T-cell (primary cell): ENCODE measurements around the gene DDAH1. TPM values are rescaled to one million over a fixed set of nuclear protein-coding genes. Genes with fewer than 3 reads are reported as not detected.
"Not testable (repeated sequence)": the region's sequence is repeated elsewhere in the genome, so short reads cannot be mapped to it uniquely, and the experiment has no call there.

Source experiments
- ATAC-seq, 4 experiments: fragments of 200-7000 bp in 3 of 4; fragments of 150-1000 bp in 1 of 4; cut with Tn5 transposase; replicated peaks in 1 of 4; 1 replicate in 3 of 4; 2 replicates in 1 of 4; pipeline ENCODE4 v1.10.0; 2021; ENCODE audit warnings: moderate library complexity in 3 of 4, mild to moderate bottlenecking in 2 of 4, moderate number of reproducible peaks in 1 of 4
- CTCF ChIA-PET, 2 donors: fragments of 300-600 bp; sonication (Branson Sonifier 250); formaldehyde crosslinking; loops; one replicate each; lab custom pipeline; 2022; ENCODE audit warnings: antibody characterized with exemption in 2 of 2; lab: Charles Lee
- POLR2A ChIA-PET, 2 donors: fragments of 300-600 bp; sonication (Branson Sonifier 250); formaldehyde crosslinking; loops; one replicate each; lab custom pipeline; 2022; ENCODE audit warnings: antibody characterized with exemption in 2 of 2; lab: Charles Lee
- DNase-seq, 35 experiments: peaks; one replicate each; pipeline versions ENCODE4 v3.0.0 to v3.0.0-alpha.2; 2013 to 2023
- H3K27ac ChIP-seq: one replicate; pipeline ENCODE4 v1.5.1; 2013; ENCODE audit warnings: low read length
- H3K27me3 ChIP-seq, 2 experiments: replicated peaks in 1 of 2; 1 replicate in 1 of 2; 2 replicates in 1 of 2; pipeline versions ENCODE4 v1.6.1 to v1.7.0; 2013; ENCODE audit warnings: low read length in 1 of 2, mixed read lengths in 1 of 2; ENCODE audit not compliant: control insufficient read depth in 2 of 2, insufficient read depth in 2 of 2; ENCODE audit errors: extremely low read depth in 1 of 2
- H3K36me3 ChIP-seq, 2 donors: 1 replicate in 1 of 2; 2 replicates in 1 of 2; pipeline versions ENCODE4 v1.6.1 to v1.7.0; 2013; ENCODE audit warnings: low read length in 1 of 2; ENCODE audit not compliant: control insufficient read depth in 2 of 2, insufficient read depth in 1 of 2; ENCODE audit errors: extremely low read depth in 1 of 2
- H3K4me1 ChIP-seq, 2 experiments: 1 replicate in 1 of 2; 2 replicates in 1 of 2; pipeline versions ENCODE4 v1.6.1 to v1.7.0; 2013; ENCODE audit warnings: low read length in 2 of 2, mixed read lengths in 1 of 2; ENCODE audit not compliant: insufficient read depth in 2 of 2, control insufficient read depth in 1 of 2; ENCODE audit errors: extremely low read depth in 1 of 2
- H3K4me3 ChIP-seq, 2 donors: 1 replicate in 1 of 2; 2 replicates in 1 of 2; pipeline versions ENCODE4 v1.5.1 to v1.7.0; 2013; ENCODE audit warnings: mild to moderate bottlenecking in 2 of 2, low read length in 1 of 2, moderate library complexity in 1 of 2; ENCODE audit not compliant: control insufficient read depth in 1 of 2; ENCODE audit errors: extremely low read depth in 1 of 2
- H3K9me3 ChIP-seq: 2 replicates; pipeline ENCODE4 v1.7.0; 2013
- H3K27ac Mint-ChIP-seq, 2 donors: one replicate each; pipeline ENCODE4 v1.8.0; 2020 to 2021; ENCODE audit warnings: mild to moderate bottlenecking in 2 of 2, mixed read lengths in 2 of 2
- H3K27me3 Mint-ChIP-seq, 2 donors: one replicate each; pipeline ENCODE4 v1.8.0; 2021 to 2022; ENCODE audit warnings: mixed read lengths in 2 of 2
- H3K36me3 Mint-ChIP-seq: one replicate; pipeline ENCODE4 v1.8.0; 2021; ENCODE audit warnings: mixed read lengths
- H3K4me1 Mint-ChIP-seq, 3 donors: one replicate each; pipeline ENCODE4 v1.8.0; 2020 to 2022; ENCODE audit warnings: mixed read lengths in 3 of 3, mild to moderate bottlenecking in 1 of 3
- H3K4me3 Mint-ChIP-seq, 3 donors: one replicate each; pipeline ENCODE4 v1.8.0; 2020 to 2022; ENCODE audit warnings: mild to moderate bottlenecking in 3 of 3, mixed read lengths in 3 of 3, moderate library complexity in 3 of 3
- H3K9me3 Mint-ChIP-seq, 3 donors: one replicate each; pipeline ENCODE4 v1.8.0; 2020 to 2022; ENCODE audit warnings: mixed read lengths in 3 of 3
- WGBS: methylation state at CpG from one replicate; pipeline ENCODE4 v1.1.5; 2013; ENCODE audit warnings: missing lambda C conversion rate; ENCODE audit not compliant: insufficient coverage; 5-methylcytosine and 5-hydroxymethylcytosine counted together
- total RNA-seq, 35 experiments: library from RNA in 6 of 35; stranded (reverse) in 6 of 35; fragments of 120-200 nt in 1 of 35; gene quantifications; one replicate each; pipeline versions ENCODE4 v1.2.1 to v1.2.4 and lab custom pipeline; 2013 to 2026

The DDAH1 gene
- total RNA-seq = under 1 TPM in 3 of 5 donors, not detected in 2; 0.16 to 0.47 (median 0.32) TPM
- total RNA-seq (2013) = 0.55 TPM
- 0 to 0.25 (median 0.04) reads per million in 29 experiments for total RNA-seq (lab: John Stamatoyannopoulos, UW)

GRCh38 chr1:85465099-85465785 is at the start of gene DDAH1:
Gene DDAH1 (minus strand): TSS chr1:85465159. CDS start chr1:85465045, 114 bp downstream.
- peak within 1 kb of the TSS; percentile 58 to 79 (median 59) for H3K4me3 Mint-ChIP-seq
- H3K27me3 Mint-ChIP-seq = peaks cover 70 to 73% of the 10 kb centered on the region in 2 donors

GRCh38 chr1:85513998-85514397 is 49.0 kb upstream of the DDAH1 start:
- H3K27me3 Mint-ChIP-seq = peaks cover 5 to 10% of the 10 kb centered on the region in 2 donors
- H3K9me3 Mint-ChIP-seq, H3K4me3 ChIP-seq, H3K4me1 ChIP-seq, POLR2A ChIA-PET, H3K9me3 ChIP-seq, ATAC-seq, H3K4me1 Mint-ChIP-seq, H3K4me3 Mint-ChIP-seq, H3K27ac Mint-ChIP-seq, DNase-seq, H3K36me3 Mint-ChIP-seq, H3K27me3 ChIP-seq, CTCF ChIA-PET, H3K36me3 ChIP-seq, H3K27ac ChIP-seq: not testable (repeated sequence)
- no CpG with 5 or more reads among the region's 4 CpGs for WGBS

More at GRCh38 chr1:85465099-85465785, at the start of gene DDAH1:
- Histone ChIP-seq H3K4me1 (peaks cover 0 to 12% of the 10 kb centered on the region in 2 experiments), H3K4me3 (peak within 1 kb of the TSS in 1 of 2 donors; percentile 69), H3K27me3 (peaks cover 2 to 26% of the 10 kb centered on the region in 2 experiments), H3K9me3 (no peaks in the 10 kb centered on the region), H3K27ac (no peak within 1 kb of the TSS), H3K36me3 (no peaks in the 10 kb centered on the region)
- ChIA-PET CTCF (no interaction called here), POLR2A (no interaction called here)
- H3K9me3 Mint-ChIP-seq = no peaks in the 10 kb centered on the region
- H3K27ac Mint-ChIP-seq = no peak within 1 kb of the TSS
- ATAC-seq = peak in 3 of 4 experiments; percentile 29 to 55 (median 41)
- DNase-seq = peak in 1 of 35 experiments; percentile 0
- peaks cover 6 to 12% (median 10%) of the 10 kb centered on the region in 3 donors for H3K4me1 Mint-ChIP-seq
- H3K36me3 Mint-ChIP-seq = no peaks in the 10 kb centered on the region
- 3% methylated on average over 52 of the region's 56 CpGs for WGBS

- no peak overlapping the region for H3K27ac ChIP-seq
- Mint-ChIP-seq H3K9me3 (peaks cover 4 to 8% (median 6%) of the 10 kb centered on the region in 3 donors), H3K36me3 (no peaks in the 10 kb centered on the region), H3K4me1 (no peaks in the 10 kb centered on the region), H3K27ac (no peak overlapping the region), H3K4me3 (no peak overlapping the region), H3K27me3 (peaks cover 11 to 25% of the 10 kb centered on the region in 2 donors)
- no peak overlapping the region for H3K4me3 ChIP-seq
- no CpG with 5 or more reads among the region's 1 CpG for WGBS
- ATAC-seq (no peak), DNase-seq (no peak)
- no peaks in the 10 kb centered on the region for H3K4me1 ChIP-seq
- ChIA-PET POLR2A (no interaction called here), CTCF (interaction anchor here in 1 of 2 donors (0.7 kb wide), 1 partner anchor 248 kb away, joined by 4 read pairs; no protein-coding TSS in a partner anchor)
- H3K9me3 ChIP-seq = no peaks in the 10 kb centered on the region
- peaks cover 0 to 18% of the 10 kb centered on the region in 2 experiments for H3K27me3 ChIP-seq
- no peaks in the 10 kb centered on the region for H3K36me3 ChIP-seq
Observed at GRCh38 chr1:85504417-85504816, 39.5 kb upstream of the DDAH1 start.

- H3K4me1 Mint-ChIP-seq = no peaks in the 10 kb centered on the region
- Histone ChIP-seq H3K27ac (no peak overlapping the region), H3K4me1 (no peaks in the 10 kb centered on the region), H3K9me3 (no peaks in the 10 kb centered on the region), H3K36me3 (no peaks in the 10 kb centered on the region), H3K27me3 (peaks cover 0 to 13% of the 10 kb centered on the region in 2 experiments), H3K4me3 (no peak overlapping the region)
- ChIA-PET POLR2A (no interaction called here), CTCF (no interaction called here)
- peaks cover 4 to 8% (median 6%) of the 10 kb centered on the region in 3 donors for H3K9me3 Mint-ChIP-seq
- ATAC-seq (no peak), DNase-seq (no peak)
- H3K4me3 Mint-ChIP-seq = no peak overlapping the region
- no peak overlapping the region for H3K27ac Mint-ChIP-seq
- peaks cover 11 to 23% of the 10 kb centered on the region in 2 donors for H3K27me3 Mint-ChIP-seq
- 100% methylated on average over 1 of the region's 3 CpGs for WGBS
- H3K36me3 Mint-ChIP-seq = no peaks in the 10 kb centered on the region
Observed at GRCh38 chr1:85502625-85503083, 37.7 kb upstream of the DDAH1 start.

GRCh38 chr1:85502171-85502570 is 37.2 kb upstream of the DDAH1 start:
- POLR2A ChIA-PET = no interaction called here

GRCh38 chr1:85501355-85501898 is 36.5 kb upstream of the DDAH1 start:
- Mint-ChIP-seq H3K4me3 (no peak overlapping the region), H3K4me1 (no peaks in the 10 kb centered on the region), H3K9me3 (peaks cover 4 to 8% (median 6%) of the 10 kb centered on the region in 3 donors), H3K27me3 (peaks cover 8 to 23% of the 10 kb centered on the region in 2 donors), H3K36me3 (no peaks in the 10 kb centered on the region), H3K27ac (no peak overlapping the region)
- ChIA-PET POLR2A (no interaction called here), CTCF (no interaction called here)
- Histone ChIP-seq H3K36me3 (no peaks in the 10 kb centered on the region), H3K27ac (no peak overlapping the region), H3K27me3 (peaks cover 0 to 10% of the 10 kb centered on the region in 2 experiments), H3K4me1 (no peaks in the 10 kb centered on the region), H3K4me3 (no peak overlapping the region), H3K9me3 (no peaks in the 10 kb centered on the region)
- ATAC-seq (no peak), DNase-seq (no peak)
- 100% methylated on average over 1 of the region's 2 CpGs for WGBS

More at GRCh38 chr1:85502171-85502570, 37.2 kb upstream of the DDAH1 start:
- H3K27ac Mint-ChIP-seq = no peak overlapping the region
- Histone ChIP-seq H3K4me3 (no peak overlapping the region), H3K4me1 (no peaks in the 10 kb centered on the region), H3K27me3 (peaks cover 0 to 12% of the 10 kb centered on the region in 2 experiments), H3K27ac (no peak overlapping the region), H3K36me3 (no peaks in the 10 kb centered on the region), H3K9me3 (no peaks in the 10 kb centered on the region)
- DNase-seq (no peak), ATAC-seq (no peak)
- no peak overlapping the region for H3K4me3 Mint-ChIP-seq
- H3K27me3 Mint-ChIP-seq = peaks cover 11 to 23% of the 10 kb centered on the region in 2 donors
- H3K4me1 Mint-ChIP-seq = no peaks in the 10 kb centered on the region
- H3K36me3 Mint-ChIP-seq = no peaks in the 10 kb centered on the region
- H3K9me3 Mint-ChIP-seq = peaks cover 4 to 8% (median 6%) of the 10 kb centered on the region in 3 donors
- CTCF ChIA-PET = no interaction called here
- 78% methylated on average over 4 of the region's 4 CpGs for WGBS
